Astrocyte of the cerebellum (primary cell): ENCODE measurements around the gene PROP1.

Experiments
- DNase-seq: peaks from one replicate; pipeline ENCODE4 v3.0.0-alpha.2; 2011; ENCODE audit warnings: low read depth
- H3K4me3 ChIP-seq: 2 replicates; pipeline ENCODE4 v1.5.1; 2011; ENCODE audit warnings: mild to moderate bottlenecking, low read depth, low read length, moderate library complexity
- in situ Hi-C: cut with HindIII; loops from 2 replicates; pipeline ENCODE4 v1.10.0; 2017; ENCODE audit warnings: low sequenced_read_pairs
- TF ChIP-seq, protein P1 (sequence below): IDR thresholded peaks from 2 replicates; pipeline ENCODE4 v1.5.1; 2012; ENCODE audit warnings: low read length, low read depth, moderate library complexity, mild to moderate bottlenecking; ENCODE audit errors: missing control alignments

Gene PROP1

DNA sequence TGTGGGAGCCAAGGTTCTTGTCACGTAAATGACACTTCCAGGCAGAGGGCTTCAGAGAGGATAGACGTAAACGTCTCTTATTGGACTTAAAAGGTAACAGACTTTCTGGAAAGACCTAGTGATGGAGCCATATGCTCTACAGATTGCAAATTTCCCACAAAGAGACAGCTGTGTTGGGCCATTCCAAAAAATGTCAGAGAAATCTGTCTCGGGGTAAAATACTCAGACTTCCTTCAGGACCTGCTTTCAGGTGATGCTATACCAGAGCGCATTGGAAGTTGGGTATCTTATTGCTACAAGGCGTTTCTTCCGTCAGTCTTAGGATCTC, 29.2 kb downstream of the PROP1 start:
- DNase-seq, result no peak
- no peak overlapping the region for H3K4me3 ChIP-seq
- TF ChIP-seq, protein P1, sequence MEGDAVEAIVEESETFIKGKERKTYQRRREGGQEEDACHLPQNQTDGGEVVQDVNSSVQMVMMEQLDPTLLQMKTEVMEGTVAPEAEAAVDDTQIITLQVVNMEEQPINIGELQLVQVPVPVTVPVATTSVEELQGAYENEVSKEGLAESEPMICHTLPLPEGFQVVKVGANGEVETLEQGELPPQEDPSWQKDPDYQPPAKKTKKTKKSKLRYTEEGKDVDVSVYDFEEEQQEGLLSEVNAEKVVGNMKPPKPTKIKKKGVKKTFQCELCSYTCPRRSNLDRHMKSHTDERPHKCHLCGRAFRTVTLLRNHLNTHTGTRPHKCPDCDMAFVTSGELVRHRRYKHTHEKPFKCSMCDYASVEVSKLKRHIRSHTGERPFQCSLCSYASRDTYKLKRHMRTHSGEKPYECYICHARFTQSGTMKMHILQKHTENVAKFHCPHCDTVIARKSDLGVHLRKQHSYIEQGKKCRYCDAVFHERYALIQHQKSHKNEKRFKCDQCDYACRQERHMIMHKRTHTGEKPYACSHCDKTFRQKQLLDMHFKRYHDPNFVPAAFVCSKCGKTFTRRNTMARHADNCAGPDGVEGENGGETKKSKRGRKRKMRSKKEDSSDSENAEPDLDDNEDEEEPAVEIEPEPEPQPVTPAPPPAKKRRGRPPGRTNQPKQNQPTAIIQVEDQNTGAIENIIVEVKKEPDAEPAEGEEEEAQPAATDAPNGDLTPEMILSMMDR, result no peak
- in situ Hi-C loops, result no loop called here

DNA sequence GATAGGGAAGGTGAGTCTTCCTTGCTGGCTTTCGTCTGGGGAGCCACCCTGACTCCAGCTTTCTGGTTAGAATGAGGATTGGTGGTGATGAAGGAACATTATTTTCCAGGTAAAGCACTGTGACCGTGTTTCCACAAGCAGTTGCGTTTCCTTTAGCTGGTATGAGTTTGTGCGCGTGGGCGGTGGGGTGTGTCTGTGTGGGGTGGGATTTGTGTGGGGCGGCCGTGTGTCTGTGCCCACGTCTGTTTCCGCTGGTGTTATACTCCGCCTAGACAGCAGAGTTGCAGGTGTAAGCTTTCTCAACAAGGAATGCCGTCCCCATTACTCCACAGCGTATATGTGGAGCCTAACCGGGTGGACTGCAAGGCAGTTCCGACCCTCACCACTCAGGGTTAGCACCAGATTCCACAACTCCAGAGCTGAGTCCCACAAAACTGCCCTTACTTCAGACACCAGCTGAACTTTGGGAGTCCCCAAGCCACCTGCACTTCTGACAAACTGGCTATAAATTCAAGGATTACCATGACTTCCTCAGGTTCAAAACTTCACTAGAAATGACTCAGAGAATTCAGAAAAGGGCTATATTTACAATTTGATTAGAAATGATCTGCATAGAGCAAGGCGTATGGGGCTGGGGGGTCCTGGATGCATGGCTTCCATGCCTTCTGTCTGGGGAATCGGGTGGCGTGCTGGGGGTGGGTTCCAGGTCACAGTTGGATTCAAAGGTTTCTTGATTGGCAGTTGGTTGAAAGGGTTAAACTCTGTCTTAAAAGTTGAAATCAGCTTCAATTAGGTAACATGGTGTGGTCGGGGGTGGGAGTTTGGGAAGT, 29.8 kb downstream of the PROP1 start:
- TF ChIP-seq, protein P1, result no peak
- H3K4me3 ChIP-seq, result no peak overlapping the region
- DNase-seq, result no peak
- in situ Hi-C loops, result no loop called here

DNA sequence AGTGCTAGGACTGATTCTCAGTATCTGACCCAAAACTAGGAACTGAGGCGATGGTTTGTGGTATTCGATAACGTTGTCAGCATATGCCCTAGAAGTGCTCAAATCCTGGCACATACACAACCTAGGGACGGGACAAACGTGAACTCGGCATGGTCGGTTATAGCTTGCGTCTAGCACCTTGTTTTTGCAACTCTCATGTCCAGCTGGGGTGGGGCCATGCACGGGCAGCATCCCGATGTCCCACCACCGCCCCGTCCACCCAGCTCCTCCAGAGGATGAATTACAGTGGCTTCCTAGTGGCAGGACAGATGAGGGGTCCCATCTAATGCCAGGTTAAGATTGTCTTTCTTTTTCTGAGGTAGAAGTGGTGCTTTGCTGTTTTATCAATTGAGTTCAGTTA, 31.6 kb downstream of the PROP1 start:
- in situ Hi-C loops, result no loop called here
- H3K4me3 ChIP-seq, result no peak overlapping the region
- DNase-seq, result no peak
- TF ChIP-seq, protein P1, result no peak

DNA sequence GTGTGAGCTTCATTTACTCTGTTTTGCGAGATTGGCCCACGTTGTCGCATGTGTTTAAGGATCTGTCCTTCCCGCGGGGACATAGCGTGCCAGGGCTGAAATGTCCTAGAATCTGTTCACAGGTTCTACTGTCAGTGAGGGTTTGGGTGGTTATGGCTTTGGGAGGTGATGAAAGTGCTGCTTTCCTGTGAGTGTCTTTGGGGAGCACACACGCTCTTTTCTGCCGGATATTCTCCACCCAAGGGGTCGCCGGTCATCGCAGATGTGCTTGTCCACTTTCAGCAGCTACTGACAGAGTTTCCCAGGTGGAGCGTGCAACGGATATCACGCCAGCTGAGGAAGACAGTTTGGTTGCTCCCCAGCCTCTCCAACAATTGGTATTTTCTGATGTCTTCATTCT, 32.1 kb downstream of the PROP1 start:
- TF ChIP-seq, protein P1, result no peak
- in situ Hi-C loops, result no loop called here
- no peak overlapping the region for H3K4me3 ChIP-seq
- no peak for DNase-seq

DNA sequence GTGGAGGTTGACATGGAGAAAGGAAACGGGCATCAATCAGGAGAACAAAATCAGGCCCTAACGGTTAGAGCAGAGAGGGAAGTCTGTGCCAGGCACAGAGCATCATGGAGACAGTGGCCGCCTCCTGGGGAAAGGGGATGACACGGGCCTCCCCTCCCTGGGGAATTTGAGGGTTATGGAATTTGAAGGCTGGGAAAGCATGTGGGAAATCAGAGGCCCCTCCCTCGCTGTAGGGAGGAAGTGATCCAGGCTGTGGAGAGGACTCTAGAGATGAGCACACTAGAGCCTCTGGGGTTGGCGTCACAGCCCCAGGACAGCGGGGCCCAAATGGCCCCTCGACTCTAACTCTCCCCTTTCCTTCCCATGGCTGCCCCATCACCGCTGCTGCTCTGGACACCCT, 36.7 kb downstream of the PROP1 start:
- in situ Hi-C loops, result no loop called here
- H3K4me3 ChIP-seq, result no peak overlapping the region
- TF ChIP-seq, protein P1, result no peak
- DNase-seq, result no peak

DNA sequence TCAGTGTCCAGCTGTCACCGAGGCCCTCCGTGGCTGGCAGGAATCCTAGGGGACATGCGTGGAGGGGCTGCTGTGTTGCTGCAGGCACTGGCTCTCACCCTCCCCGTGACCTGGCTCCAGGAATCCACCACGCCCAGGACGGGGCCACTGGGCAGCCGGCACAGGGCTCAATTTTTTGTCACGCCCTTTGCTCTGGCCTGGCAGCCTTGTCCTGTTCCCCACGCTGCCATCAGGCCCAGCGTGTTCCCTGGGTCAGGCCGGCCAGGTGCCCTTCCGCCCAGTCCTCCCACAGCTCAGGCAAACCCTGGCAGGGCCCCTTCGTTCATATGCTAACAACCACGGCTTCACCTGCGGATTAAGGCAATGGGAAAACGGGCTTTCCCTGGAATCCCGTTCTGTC, 37.3 kb downstream of the PROP1 start:
- H3K4me3 ChIP-seq, result no peak overlapping the region
- in situ Hi-C loops, result no loop called here
- TF ChIP-seq, protein P1, result no peak
- DNase-seq, result no peak
